GM12874 (cell line): ENCODE data around the gene RNF207.

Experiments
- CTCF ChIP-seq: IDR thresholded peaks from 2 replicates; pipeline ENCODE4 v1.5.1; 2011; ENCODE audit warnings: low read depth, mild to moderate bottlenecking, control low read depth, low read length, moderate library complexity; ENCODE audit not compliant: insufficient read depth

RNF207 gene

GRCh38 chr1:6163973-6164617 lies 41.8 kb upstream of the RNF207 start:
- TF ChIP-seq CTCF: no peak

GRCh38 chr1:6165027-6165426 lies 40.9 kb upstream of the RNF207 start:
- no peak for TF ChIP-seq CTCF

GRCh38 chr1:6165441-6165985 lies 40.4 kb upstream of the RNF207 start:
- no peak for TF ChIP-seq CTCF

- TF ChIP-seq CTCF: no peak
Measured at GRCh38 chr1:6166221-6166620, 39.7 kb upstream of the RNF207 start.

- no peak for TF ChIP-seq CTCF
Measured at GRCh38 chr1:6166655-6167390, 39.1 kb upstream of the RNF207 start.

GRCh38 chr1:6167391-6168303 lies 38.3 kb upstream of the RNF207 start:
- no peak for TF ChIP-seq CTCF

- no peak for TF ChIP-seq CTCF
Measured at GRCh38 chr1:6168947-6169586, 36.9 kb upstream of the RNF207 start.
